Measurements from ENCODE around the gene HSH2D.
A peak's percentile ranks its signal among the peaks of the same experiment; 100 is the strongest.
"Not testable (repeated sequence)": the region's sequence is repeated elsewhere in the genome, so short reads cannot be mapped to it uniquely, and the experiment has no call there.

HSH2D gene

DNA sequence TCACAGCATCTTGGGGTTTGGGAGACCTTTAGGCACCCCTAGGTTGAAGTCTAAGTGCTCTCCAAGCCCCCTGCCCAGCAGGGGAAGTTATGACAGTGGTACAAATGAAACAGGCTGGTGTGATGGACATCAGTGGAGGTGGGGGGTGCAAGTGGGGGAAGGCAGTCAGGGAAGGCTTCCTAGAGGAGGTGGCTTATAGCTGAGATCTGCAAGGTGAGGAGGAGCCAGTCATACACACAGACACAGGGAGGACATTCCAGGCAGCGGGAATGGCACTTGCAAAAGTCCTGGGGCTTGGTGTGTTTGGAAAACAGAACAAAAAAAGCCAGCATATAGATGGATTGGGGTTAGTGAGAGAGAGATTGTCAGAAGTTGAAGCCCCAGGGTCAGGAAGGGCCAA lies 11.6 kb downstream of the HSH2D start:
- DNase-seq (ENCODE audit: low read depth in 2 of 2) = no peak

DNA sequence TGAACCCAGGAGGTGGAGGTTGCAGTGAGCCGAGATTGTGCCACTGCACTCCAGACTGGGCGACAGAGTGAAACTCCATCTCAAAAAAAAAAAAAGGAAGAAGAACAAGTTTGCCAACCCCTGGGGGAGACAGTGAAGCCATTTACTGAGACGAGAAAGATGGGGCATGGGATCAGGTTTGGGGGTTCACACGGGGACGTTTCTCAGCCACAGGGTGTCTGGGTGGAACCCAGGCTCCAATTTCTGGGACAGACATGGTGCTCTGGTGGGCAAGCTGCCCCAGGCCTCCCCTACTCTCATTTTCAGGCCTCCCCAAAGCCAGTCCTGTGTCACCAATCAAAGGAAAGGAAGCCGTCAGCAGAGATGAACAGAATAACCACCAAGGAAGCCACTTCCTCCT lies 13.4 kb downstream of the HSH2D start:
- no peak for DNase-seq (ENCODE audit: low read depth in 2 of 2)

- no peak for DNase-seq (ENCODE audit: low read depth in 2 of 2)
Measured at GRCh38 chr19:16157601-16158000, 14.1 kb downstream of the HSH2D start.

GRCh38 chr19:16159655-16160054 lies 16.2 kb downstream of the HSH2D start:
- no peak for DNase-seq (ENCODE audit: low read depth in 2 of 2)

- no peak for DNase-seq (ENCODE audit: low read depth in 2 of 2)
Measured at GRCh38 chr19:16160445-16160942, 17.0 kb downstream of the HSH2D start.

GRCh38 chr19:16160943-16161560 lies 17.6 kb downstream of the HSH2D start:
- no peak for DNase-seq (ENCODE audit: low read depth in 2 of 2)

GRCh38 chr19:16161840-16162239 lies 18.4 kb downstream of the HSH2D start:
- no peak for DNase-seq (ENCODE audit: low read depth in 2 of 2)

GRCh38 chr19:16164222-16164890 lies 20.9 kb downstream of the HSH2D start:
- no peak for DNase-seq (ENCODE audit: low read depth in 2 of 2)

GRCh38 chr19:16166417-16166816 lies 22.9 kb downstream of the HSH2D start:
- no peak for DNase-seq (ENCODE audit: low read depth in 2 of 2)

DNA sequence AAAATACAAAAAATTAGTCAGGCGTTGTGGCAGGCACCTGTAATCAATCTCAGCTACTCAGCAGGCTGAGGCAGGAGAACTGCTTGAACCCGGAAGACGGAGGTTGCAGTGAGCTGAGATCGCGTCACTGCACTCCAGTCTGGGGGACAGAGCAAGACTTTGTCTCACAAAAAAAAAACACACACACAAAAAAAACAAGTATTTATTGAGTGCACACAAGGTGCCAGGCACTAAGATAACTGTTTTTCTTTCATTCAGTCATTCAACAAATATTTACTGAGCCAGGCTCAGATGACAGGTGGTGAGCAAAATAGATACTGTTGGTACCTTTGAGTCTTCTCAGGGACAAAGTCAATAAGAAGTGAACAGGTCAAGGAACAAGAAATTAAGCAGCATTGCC lies 23.6 kb downstream of the HSH2D start:
- DNase-seq (ENCODE audit: low read depth in 2 of 2) = no peak

GRCh38 chr19:16168465-16169081 lies 25.1 kb downstream of the HSH2D start:
- no peak for DNase-seq (ENCODE audit: low read depth in 2 of 2)

GRCh38 chr19:16170134-16170533 lies 26.6 kb downstream of the HSH2D start:
- no peak for DNase-seq (ENCODE audit: low read depth in 2 of 2)

DNA sequence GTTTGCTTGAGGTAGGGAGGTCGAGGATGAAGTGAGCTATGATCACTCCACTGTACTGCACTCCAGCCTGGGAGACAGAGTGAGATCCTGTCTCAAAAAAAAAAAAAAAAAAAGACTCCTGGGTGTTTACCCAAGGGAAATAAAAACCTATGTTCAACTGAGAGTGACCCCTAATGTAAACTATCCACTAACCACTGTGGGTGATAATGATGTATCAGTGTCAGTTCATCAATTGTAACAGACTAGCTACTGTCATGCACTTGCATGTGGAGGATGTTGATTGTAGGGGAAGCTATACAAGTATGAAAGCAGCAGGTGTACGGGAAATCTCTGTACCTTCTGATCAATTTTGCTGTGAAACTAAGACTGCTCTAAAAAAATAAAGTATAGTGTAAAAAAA lies 32.5 kb downstream of the HSH2D start:
- no peak for DNase-seq (ENCODE audit: low read depth in 2 of 2)

DNA sequence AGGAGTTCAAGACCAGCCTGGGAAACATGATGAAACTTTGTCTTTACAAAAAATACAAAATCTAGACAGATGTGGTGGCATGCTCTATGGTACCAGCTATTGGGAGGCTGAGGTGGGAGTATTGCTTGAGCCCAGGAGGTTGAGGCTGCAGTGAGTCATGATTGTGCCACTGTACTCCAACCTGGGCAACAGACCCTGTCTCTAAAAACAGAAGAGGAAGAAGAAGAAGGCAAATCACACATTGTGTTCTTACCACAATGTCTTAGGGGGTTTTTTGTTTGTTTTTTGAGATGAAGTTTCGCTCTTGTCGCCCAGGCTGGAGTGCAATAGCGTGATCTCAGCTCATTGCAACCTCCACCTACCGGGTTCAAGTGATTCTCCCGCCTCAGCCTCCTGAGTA lies 35.4 kb downstream of the HSH2D start:
- DNase-seq (ENCODE audit: low read depth in 2 of 2) = not testable (repeated sequence)

- no peak for DNase-seq (ENCODE audit: low read depth in 2 of 2)
Measured at GRCh38 chr19:16180611-16181010, 37.1 kb downstream of the HSH2D start.

- no peak for DNase-seq (ENCODE audit: low read depth in 2 of 2)
Measured at GRCh38 chr19:16184665-16185122, 41.2 kb downstream of the HSH2D start.

GRCh38 chr19:16185123-16185767 lies 41.8 kb downstream of the HSH2D start, which contains the start of gene FAM32A:
Gene FAM32A (plus strand): TSS chr19:16185410. CDS start chr19:16185443, 33 bp downstream.
- peak; percentile 93 to 96 for DNase-seq (ENCODE audit: low read depth in 2 of 2)

GRCh38 chr19:16185768-16186123 lies 42.3 kb downstream of the HSH2D start:
- no peak for DNase-seq (ENCODE audit: low read depth in 2 of 2)

- DNase-seq (ENCODE audit: low read depth in 2 of 2) = no peak
Measured at GRCh38 chr19:16188521-16188920, 45.0 kb downstream of the HSH2D start.

GRCh38 chr19:16190198-16190597 lies 46.7 kb downstream of the HSH2D start:
- no peak for DNase-seq (ENCODE audit: low read depth in 2 of 2)

- DNase-seq (ENCODE audit: low read depth in 2 of 2) = no peak
Measured at GRCh38 chr19:16190736-16191135, 47.3 kb downstream of the HSH2D start.

DNA sequence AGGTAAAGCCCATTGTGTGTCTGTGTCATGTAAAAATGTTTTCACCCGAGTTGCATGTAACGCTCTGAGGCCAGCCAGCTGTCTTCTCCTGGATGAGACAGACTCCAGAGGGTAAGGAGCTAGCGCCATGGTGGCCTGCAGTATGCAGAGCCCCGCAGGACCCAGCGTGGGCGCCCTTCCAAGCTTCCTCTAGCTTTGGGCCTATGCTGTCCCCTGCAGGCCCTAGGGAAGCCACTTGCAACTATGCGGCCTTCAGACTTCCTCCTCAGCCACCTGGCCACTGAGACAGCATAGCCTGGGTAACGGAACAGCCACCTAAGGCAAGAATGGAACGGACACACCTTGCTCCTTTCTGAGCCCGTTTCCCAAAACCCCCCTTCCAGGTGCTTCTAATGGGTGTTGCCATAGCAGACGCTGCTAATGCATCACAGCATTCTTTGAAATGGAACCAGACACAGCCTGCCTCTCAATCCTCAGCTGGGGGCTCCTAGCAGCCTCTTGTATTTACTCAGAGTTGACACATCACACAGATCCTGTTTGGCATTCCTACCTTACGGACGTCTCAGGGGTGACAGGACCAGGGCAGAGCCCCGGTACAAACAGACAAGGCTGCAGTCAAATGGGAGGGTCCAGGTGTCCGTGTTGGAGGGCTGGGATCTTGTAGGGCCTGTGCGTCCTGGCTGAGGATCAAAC lies 47.9 kb downstream of the HSH2D start:
- no peak for DNase-seq (ENCODE audit: low read depth in 2 of 2)

All from stimulated activated CD4-positive, alpha-beta T cell treated with anti-CD3 and anti-CD28 coated beads, Interleukin-1b, Interleukin-23, amount 100 ng/mL, for 1 hour (primary cell).